H9 (cell line): ENCODE results near the gene ZNF750. TPM values are rescaled to one million over a fixed set of nuclear protein-coding genes. Genes with fewer than 3 reads are reported as not detected.

ENCODE experiments used
- DNase-seq: peaks from one replicate; pipeline ENCODE4 v3.0.0-alpha.2; 2017
- H2AFZ ChIP-seq: one replicate; pipeline ENCODE4 v1.6.1; 2013; ENCODE audit warnings: mild to moderate bottlenecking, low read length, control low read depth, moderate library complexity
- H2AK5ac ChIP-seq: 2 replicates; pipeline ENCODE4 v1.6.1; 2013; ENCODE audit warnings: low read length, control low read depth, mixed read lengths; ENCODE audit not compliant: insufficient read length
- H2BK120ac ChIP-seq: one replicate; pipeline ENCODE4 v1.6.1; 2013; ENCODE audit warnings: low read depth, mild to moderate bottlenecking, low read length, control low read depth, inconsistent platforms; ENCODE audit not compliant: poor library complexity, severe bottlenecking
- H2BK12ac ChIP-seq: 2 replicates; pipeline ENCODE4 v1.6.1; 2013; ENCODE audit warnings: low read length, control low read depth, mixed read lengths, low read depth; ENCODE audit not compliant: insufficient read length
- H2BK15ac ChIP-seq: 2 replicates; pipeline ENCODE4 v1.6.1; 2013; ENCODE audit warnings: low read depth, low read length, control low read depth
- H2BK20ac ChIP-seq: one replicate; pipeline ENCODE4 v1.6.1; 2013; ENCODE audit warnings: low read depth, mild to moderate bottlenecking, low read length, control low read depth, inconsistent platforms; ENCODE audit not compliant: poor library complexity, severe bottlenecking
- H2BK5ac ChIP-seq: 2 replicates; pipeline ENCODE4 v1.6.1; 2013; ENCODE audit warnings: low read length, control low read depth, mixed read lengths; ENCODE audit not compliant: insufficient read length
- H3K14ac ChIP-seq: 2 replicates; pipeline ENCODE4 v1.6.1; 2013; ENCODE audit warnings: low read length, control low read depth; ENCODE audit not compliant: insufficient read depth
- H3K18ac ChIP-seq: 2 replicates; pipeline ENCODE4 v1.6.1; 2013; ENCODE audit warnings: low read depth, mild to moderate bottlenecking, mixed read lengths, low read length, control low read depth; ENCODE audit not compliant: insufficient read length
- H3K23ac ChIP-seq: 2 replicates; pipeline ENCODE4 v1.6.1; 2013; ENCODE audit warnings: low read length, control low read depth, mixed read lengths, low read depth; ENCODE audit not compliant: insufficient read length
- H3K23me2 ChIP-seq: 2 replicates; pipeline ENCODE4 v1.6.1; 2013; ENCODE audit warnings: low read depth, mild to moderate bottlenecking, mixed read lengths, low read length, control low read depth; ENCODE audit not compliant: insufficient read length, poor library complexity, severe bottlenecking
- H3K27ac ChIP-seq: 2 replicates; pipeline ENCODE4 v1.5.1; 2013; ENCODE audit warnings: low read length, control low read depth, mixed read lengths, low read depth; ENCODE audit not compliant: insufficient read length
- H3K27me3 ChIP-seq: 2 replicates; pipeline ENCODE4 v1.6.1; 2013; ENCODE audit warnings: low read length, control low read depth, inconsistent platforms; ENCODE audit not compliant: insufficient read depth
- H3K4ac ChIP-seq: 2 replicates; pipeline ENCODE4 v1.6.1; 2013; ENCODE audit warnings: low read depth, mild to moderate bottlenecking, control low read depth, inconsistent platforms, low read length, moderate library complexity
- H3K4me1 ChIP-seq: 2 replicates; pipeline ENCODE4 v1.6.1; 2013; ENCODE audit warnings: low read length, control low read depth, inconsistent platforms; ENCODE audit not compliant: insufficient read depth
- H3K4me2 ChIP-seq: 2 replicates; pipeline ENCODE4 v1.6.1; 2013; ENCODE audit warnings: low read length, control low read depth, mixed read lengths; ENCODE audit not compliant: insufficient read length, insufficient read depth
- H3K56ac ChIP-seq: 2 replicates; pipeline ENCODE4 v1.6.1; 2013; ENCODE audit warnings: low read depth, mild to moderate bottlenecking, mixed read lengths, low read length, control low read depth; ENCODE audit not compliant: insufficient read length
- H3K79me1 ChIP-seq: 2 replicates; pipeline ENCODE4 v1.6.1; 2013; ENCODE audit warnings: low read depth, mild to moderate bottlenecking, moderate library complexity, low read length, control low read depth, inconsistent platforms; ENCODE audit not compliant: insufficient read depth, poor library complexity, severe bottlenecking
- H3K79me2 ChIP-seq: 2 replicates; pipeline ENCODE4 v1.6.1; 2013; ENCODE audit warnings: low read length, control low read depth, inconsistent platforms; ENCODE audit not compliant: insufficient read depth
- H3K9ac ChIP-seq: 2 replicates; pipeline ENCODE4 v1.6.1; 2013; ENCODE audit warnings: low read length, control low read depth, mixed read lengths; ENCODE audit not compliant: insufficient read length; ENCODE audit errors: extremely low read depth
- H3K9me3 ChIP-seq: one replicate; pipeline ENCODE4 v1.6.1; 2013; ENCODE audit warnings: low read depth, low read length, inconsistent platforms; ENCODE audit not compliant: control insufficient read depth
- H3T11ph ChIP-seq: one replicate; pipeline ENCODE4 v1.6.1; 2013; ENCODE audit warnings: mild to moderate bottlenecking, low read length, control low read depth, inconsistent platforms
- H4K20me1 ChIP-seq: one replicate; pipeline ENCODE4 v1.6.1; 2013; ENCODE audit not compliant: control insufficient read depth, insufficient read length, insufficient read depth
- H4K5ac ChIP-seq: 2 replicates; pipeline ENCODE4 v1.6.1; 2013; ENCODE audit warnings: low read depth, mild to moderate bottlenecking, mixed read lengths, low read length, control low read depth; ENCODE audit not compliant: insufficient read length
- H4K8ac ChIP-seq: replicated peaks from 2 replicates; pipeline ENCODE4 v1.6.1; 2013; ENCODE audit warnings: low read length, control low read depth, mixed read lengths, low read depth; ENCODE audit not compliant: insufficient read length
- H4K91ac ChIP-seq: 2 replicates; pipeline ENCODE4 v1.6.1; 2013; ENCODE audit warnings: low read depth, mild to moderate bottlenecking, moderate library complexity, mixed read lengths, low read length, control low read depth; ENCODE audit not compliant: insufficient read length
- H3K27ac Mint-ChIP-seq, 3 experiments: 2 replicates in 2 of 3; 3 replicates in 1 of 3; pipeline ENCODE4 v1.8.0; 2020 to 2021; ENCODE audit warnings: mixed read lengths in 3 of 3, mild to moderate bottlenecking in 1 of 3, moderate library complexity in 1 of 3
- H3K27me3 Mint-ChIP-seq: 2 replicates; pipeline ENCODE4 v1.8.0; 2021; ENCODE audit warnings: low read depth, mild to moderate bottlenecking, moderate library complexity, mixed read lengths
- H3K36me3 Mint-ChIP-seq, 3 experiments: 2 replicates in 2 of 3; 3 replicates in 1 of 3; pipeline ENCODE4 v1.8.0; 2020 to 2021; ENCODE audit warnings: low read depth in 3 of 3, mixed read lengths in 3 of 3; ENCODE audit not compliant: insufficient read depth in 1 of 3
- H3K4me1 Mint-ChIP-seq, 2 experiments: 2 replicates each; pipeline ENCODE4 v1.8.0; 2020; ENCODE audit warnings: mixed read lengths in 2 of 2
- H3K4me3 Mint-ChIP-seq, 2 experiments: 2 replicates in 1 of 2; 3 replicates in 1 of 2; pipeline ENCODE4 v1.8.0; 2020 to 2021; ENCODE audit warnings: mild to moderate bottlenecking in 2 of 2, mixed read lengths in 2 of 2, moderate library complexity in 1 of 2
- H3K9me3 Mint-ChIP-seq, 2 experiments: 2 replicates in 1 of 2; 3 replicates in 1 of 2; pipeline ENCODE4 v1.8.0; 2020; ENCODE audit warnings: mild to moderate bottlenecking in 2 of 2, mixed read lengths in 2 of 2, moderate library complexity in 1 of 2
- WGBS: extraction: QIAGEN DNeasy Blood & Tissue Kit; methylation state at CpG from one replicate; pipeline ENCODE4 v1.1.7; 2013; ENCODE audit warnings: missing lambda C conversion rate, low lambda C conversion rate, mixed read lengths; ENCODE audit not compliant: insufficient read length; ENCODE audit errors: extremely low coverage; 5-methylcytosine and 5-hydroxymethylcytosine counted together
- total RNA-seq: library from RNA; stranded (reverse); gene quantifications from 2 replicates; pipeline ENCODE4 v1.2.1, GENCODE V29; 2021
- TF ChIP-seq, protein P1 (sequence below): fragments of 200-600 bp; sonication (generic); conservative IDR thresholded peaks from 3 replicates; pipeline ENCODE4 v1.8.0; 2021; ENCODE audit warnings: antibody characterized with exemption, mild to moderate bottlenecking

ZNF750 gene
- total RNA-seq, 1 experiment from 2014 or later, result not detected

DNA sequence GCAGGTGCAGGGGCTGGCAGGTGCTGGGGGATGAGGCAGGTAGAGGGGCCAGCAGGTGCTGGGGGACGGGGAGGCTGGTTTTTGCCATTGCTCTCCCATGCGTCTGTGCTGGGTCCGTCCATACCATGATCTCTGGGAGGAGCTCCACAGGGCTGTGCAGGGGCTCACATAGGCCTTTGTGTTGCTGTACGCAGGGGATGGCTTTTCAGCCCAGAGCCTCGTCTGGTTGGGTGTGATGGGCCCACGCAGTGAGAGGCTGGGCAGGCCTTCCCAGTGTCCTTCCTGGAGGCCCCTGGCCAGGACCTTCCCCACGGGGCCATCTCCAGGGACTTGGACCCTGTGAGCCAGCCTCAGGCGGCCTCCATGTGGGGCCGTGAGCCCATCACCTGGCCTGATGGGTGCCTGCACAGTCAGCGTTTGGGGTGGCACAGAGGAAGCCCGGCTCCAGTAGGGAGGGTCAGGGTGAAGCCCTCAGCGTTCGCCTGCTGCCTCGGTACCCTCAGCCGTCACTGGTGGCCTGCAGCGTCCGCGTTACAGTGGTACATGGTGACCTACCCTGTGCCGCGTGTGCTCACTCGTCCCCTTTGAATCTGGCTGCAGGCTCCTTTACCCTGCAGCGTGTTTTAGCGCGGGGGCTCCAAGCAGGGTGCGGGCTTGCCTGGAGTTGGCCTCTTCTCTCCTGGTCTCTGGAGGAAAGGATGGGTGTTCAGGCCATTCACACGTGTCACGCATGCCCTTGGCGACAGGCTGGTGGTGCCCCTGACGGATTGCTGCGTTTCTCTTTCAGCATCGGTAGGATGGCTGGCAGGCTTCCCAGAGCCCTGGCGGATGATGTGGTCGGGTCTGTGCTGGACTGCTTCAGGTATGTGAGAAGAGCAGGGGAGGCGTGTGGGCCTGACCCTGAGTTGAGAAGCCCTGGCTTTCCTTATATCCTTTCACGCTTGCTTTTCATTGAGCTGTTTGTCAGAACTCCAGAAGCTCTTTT, 30.6 kb downstream of the ZNF750 start:
- no peak overlapping the region for H2AK5ac ChIP-seq
- no peak overlapping the region for H3K18ac ChIP-seq
- no CpG with 5 or more reads among the region's 35 CpGs for WGBS
- H3K4me1 ChIP-seq, result no peaks in the 10 kb centered on the region
- H4K91ac ChIP-seq, result no peak overlapping the region
- H3K9me3 ChIP-seq, result no peaks in the 10 kb centered on the region
- H3K23ac ChIP-seq, result no peak overlapping the region
- no peak overlapping the region for H2BK5ac ChIP-seq
- H3T11ph ChIP-seq, result no peak overlapping the region
- DNase-seq, result no peak
- H3K27ac Mint-ChIP-seq, result peak overlapping the region in 1 of 3 experiments; percentile 39; a peak in 2 of 7 replicates
- no peaks in the 10 kb centered on the region for H3K79me1 ChIP-seq
- no peaks in the 10 kb centered on the region for H3K9me3 Mint-ChIP-seq
- no peak overlapping the region for H3K56ac ChIP-seq
- no peak overlapping the region for H3K14ac ChIP-seq
- H3K27ac ChIP-seq, result no peak overlapping the region
- no peak overlapping the region for H2BK15ac ChIP-seq
- H4K5ac ChIP-seq, result no peak overlapping the region
- H3K9ac ChIP-seq, result no peak overlapping the region
- H3K4me3 Mint-ChIP-seq, result no peak overlapping the region
- H2BK120ac ChIP-seq, result no peak overlapping the region
- TF ChIP-seq, protein P1, sequence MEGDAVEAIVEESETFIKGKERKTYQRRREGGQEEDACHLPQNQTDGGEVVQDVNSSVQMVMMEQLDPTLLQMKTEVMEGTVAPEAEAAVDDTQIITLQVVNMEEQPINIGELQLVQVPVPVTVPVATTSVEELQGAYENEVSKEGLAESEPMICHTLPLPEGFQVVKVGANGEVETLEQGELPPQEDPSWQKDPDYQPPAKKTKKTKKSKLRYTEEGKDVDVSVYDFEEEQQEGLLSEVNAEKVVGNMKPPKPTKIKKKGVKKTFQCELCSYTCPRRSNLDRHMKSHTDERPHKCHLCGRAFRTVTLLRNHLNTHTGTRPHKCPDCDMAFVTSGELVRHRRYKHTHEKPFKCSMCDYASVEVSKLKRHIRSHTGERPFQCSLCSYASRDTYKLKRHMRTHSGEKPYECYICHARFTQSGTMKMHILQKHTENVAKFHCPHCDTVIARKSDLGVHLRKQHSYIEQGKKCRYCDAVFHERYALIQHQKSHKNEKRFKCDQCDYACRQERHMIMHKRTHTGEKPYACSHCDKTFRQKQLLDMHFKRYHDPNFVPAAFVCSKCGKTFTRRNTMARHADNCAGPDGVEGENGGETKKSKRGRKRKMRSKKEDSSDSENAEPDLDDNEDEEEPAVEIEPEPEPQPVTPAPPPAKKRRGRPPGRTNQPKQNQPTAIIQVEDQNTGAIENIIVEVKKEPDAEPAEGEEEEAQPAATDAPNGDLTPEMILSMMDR, result no peak
- H3K23me2 ChIP-seq, result no peaks in the 10 kb centered on the region
- H3K4ac ChIP-seq, result no peak overlapping the region
- no peak overlapping the region for H2BK20ac ChIP-seq
- H3K36me3 Mint-ChIP-seq, result peaks cover 16 to 69% (median 65%) of the 10 kb centered on the region in 3 experiments; a peak in 6 of 7 replicates
- H3K4me2 ChIP-seq, result no peak overlapping the region
- no peaks in the 10 kb centered on the region for H3K79me2 ChIP-seq
- H4K8ac ChIP-seq, result no peak overlapping the region
- no peaks in the 10 kb centered on the region for H4K20me1 ChIP-seq
- H3K4me1 Mint-ChIP-seq, result no peaks in the 10 kb centered on the region
- H3K27me3 Mint-ChIP-seq, result no peaks in the 10 kb centered on the region
- no peak overlapping the region for H2BK12ac ChIP-seq
- H3K27me3 ChIP-seq, result no peaks in the 10 kb centered on the region
- no peak overlapping the region for H2AFZ ChIP-seq
